ENCODE results near the gene NR1H4.
A peak's percentile ranks its signal among the peaks of the same experiment; 100 is the strongest.
"Not testable (repeated sequence)": the region's sequence is repeated elsewhere in the genome, so short reads cannot be mapped to it uniquely, and the experiment has no call there.

NR1H4 gene

GRCh38 chr12:100515968-100516367 is 42.3 kb downstream of the NR1H4 start:
- DNase-seq (ENCODE audit: low spot score): no peak

DNA sequence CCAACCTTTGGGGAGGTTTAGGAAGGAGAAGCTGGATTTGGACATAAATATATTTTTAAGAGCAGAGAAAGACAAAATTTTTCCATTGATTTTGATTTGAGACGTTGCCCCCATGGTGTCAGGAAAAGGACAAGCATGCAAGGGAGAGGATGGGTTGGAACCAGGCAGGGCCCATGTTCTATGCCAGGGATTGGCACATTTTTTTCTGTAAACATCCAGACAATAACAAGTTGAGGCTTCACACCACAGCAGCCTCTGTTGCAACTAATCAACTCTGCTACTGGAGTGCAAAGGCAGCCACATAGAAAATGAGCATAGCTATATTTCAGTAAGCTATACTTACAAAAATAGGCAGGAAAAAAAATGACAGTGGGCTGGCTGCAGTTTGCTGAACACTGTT is 44.7 kb downstream of the NR1H4 start:
- DNase-seq (ENCODE audit: low spot score): no peak

DNA sequence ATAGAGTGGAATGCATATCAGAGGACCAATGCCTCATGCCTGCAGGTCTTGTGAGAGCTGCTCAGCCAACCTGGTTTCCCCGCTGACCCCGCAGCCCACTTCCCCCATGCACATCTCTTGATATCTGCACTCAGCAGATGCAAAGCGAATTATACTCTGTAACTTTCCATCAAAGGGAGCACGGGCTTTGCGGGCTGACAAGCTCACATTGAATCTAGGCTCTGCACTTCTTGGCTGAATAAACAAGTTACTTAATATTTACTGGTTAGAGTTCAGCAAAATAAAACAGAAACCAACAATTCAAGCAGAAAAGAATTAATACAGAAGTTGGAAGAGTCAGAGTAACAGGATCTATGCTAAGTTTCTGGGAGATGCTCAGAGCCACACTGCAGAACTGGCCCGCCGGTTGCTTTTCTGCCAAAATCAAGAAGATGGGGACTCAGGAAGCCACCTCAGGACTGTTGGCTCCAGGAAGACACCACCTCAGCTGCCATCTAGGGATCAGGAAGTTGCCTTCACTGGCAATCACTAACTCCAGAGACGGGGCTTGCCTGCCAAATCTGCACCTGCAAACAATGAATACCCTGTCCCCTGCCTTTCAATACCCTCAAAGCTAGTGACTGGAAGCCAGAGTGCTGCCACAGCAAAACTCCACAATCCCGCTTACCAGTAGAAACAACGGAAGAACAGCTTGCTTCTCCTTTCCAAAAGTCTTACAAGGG is 46.5 kb downstream of the NR1H4 start:
- DNase-seq (ENCODE audit: low spot score): no peak

- no peak for DNase-seq (ENCODE audit: low spot score)
Observed at GRCh38 chr12:100521958-100522357, 48.3 kb downstream of the NR1H4 start.

GRCh38 chr12:100528034-100528433 is 54.4 kb downstream of the NR1H4 start:
- no peak for DNase-seq (ENCODE audit: low spot score)

DNA sequence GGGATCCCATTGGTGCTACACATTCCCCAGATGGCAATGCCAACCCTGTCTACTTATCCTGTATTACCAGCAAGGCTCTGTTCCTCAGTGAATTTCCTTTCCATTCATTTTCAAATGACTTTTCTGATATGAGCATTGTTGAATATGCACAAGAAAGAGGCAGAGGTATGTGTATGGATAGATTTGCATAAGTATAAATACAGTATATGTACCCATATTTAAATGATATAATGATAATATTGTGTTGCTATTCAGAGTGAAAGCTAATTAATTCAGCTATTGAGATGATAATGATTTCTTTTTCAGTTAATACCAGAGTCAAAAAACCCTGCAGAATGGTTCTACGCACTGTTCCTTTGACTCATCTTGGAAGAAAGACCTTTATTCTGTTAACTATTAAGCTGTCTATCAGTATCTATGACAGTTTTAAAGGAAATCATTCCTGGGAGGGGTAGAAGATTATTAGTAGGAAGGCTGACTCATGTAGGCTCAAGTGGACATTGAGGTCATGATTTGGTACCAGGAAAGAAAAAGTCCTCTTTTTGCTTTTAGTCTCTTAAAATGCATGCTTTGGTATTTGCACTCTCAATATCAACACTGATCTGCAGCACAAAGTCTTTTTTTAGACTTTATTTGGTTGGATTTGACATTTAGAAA is 54.9 kb downstream of the NR1H4 start:
- no peak for DNase-seq (ENCODE audit: low spot score)

GRCh38 chr12:100529756-100530350 is 56.2 kb downstream of the NR1H4 start:
- DNase-seq (ENCODE audit: low spot score): no peak

DNA sequence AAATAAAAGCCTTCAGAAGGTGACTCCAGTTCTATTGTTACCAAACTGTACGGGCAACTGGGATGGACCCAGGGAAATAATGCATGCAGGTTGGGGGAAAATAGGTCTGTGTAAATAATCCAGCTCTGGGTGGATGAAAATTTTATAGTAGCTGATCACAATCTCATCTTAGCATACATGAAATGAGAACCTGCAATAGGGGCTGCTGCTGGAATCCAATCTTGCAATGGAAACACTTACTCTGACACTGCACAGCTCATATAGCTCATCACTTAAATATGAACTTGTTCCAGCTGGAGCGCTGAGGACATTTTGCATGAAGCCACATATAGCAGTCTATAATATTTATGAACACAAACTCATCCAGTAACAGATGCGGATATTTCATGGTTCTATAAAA is 59.7 kb downstream of the NR1H4 start:
- no peak for DNase-seq (ENCODE audit: low spot score)

DNA sequence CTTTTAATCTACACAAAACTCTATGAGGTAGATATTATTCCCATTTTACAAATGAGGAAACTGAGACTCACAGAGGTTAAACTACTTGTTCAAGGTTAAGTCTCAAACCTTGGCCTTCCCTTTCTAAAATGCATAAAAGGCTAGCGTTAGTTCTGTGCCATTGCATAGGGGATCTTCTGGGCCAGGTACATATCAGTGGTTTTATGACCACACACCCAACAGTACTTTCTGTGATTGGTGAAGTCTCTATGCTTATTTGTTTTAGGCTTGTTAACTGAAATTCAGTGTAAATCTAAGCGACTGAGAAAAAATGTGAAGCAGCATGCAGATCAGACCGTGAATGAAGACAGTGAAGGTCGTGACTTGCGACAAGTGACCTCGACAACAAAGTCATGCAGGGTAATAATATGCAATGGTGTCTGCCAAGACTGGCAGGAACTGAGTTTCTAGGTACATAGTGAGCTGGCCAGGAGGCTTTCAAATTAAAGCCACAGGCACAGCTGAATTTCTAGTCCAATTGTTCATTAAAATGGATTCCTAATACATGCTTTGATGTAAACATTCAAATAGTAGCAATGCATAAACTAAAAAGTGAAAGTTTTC is 61.1 kb downstream of the NR1H4 start:
- DNase-seq (ENCODE audit: low spot score): no peak

GRCh38 chr12:100539202-100539601 is 65.5 kb downstream of the NR1H4 start:
- peak; percentile 58 for DNase-seq (ENCODE audit: low spot score)

DNA sequence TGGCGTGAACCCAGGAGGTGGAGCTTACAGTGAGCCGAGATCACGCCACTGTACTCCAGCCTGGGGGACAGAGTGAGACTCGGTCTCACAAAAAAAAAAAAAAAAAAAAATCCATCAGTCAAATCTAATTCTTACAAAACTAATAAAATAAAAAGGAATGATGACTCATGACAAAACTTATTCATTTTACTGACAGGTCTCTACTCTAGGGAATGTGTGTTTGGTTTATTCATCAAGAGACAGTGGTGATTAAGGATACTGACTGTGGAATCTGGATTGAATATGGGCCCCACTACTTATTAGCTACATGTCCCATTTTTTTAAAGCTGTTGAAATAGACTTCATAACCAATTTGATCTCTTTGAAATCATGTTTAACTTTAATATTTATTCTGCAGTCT is 70.5 kb downstream of the NR1H4 start:
- DNase-seq (ENCODE audit: low spot score): no peak

GRCh38 chr12:100545092-100545491 is 71.4 kb downstream of the NR1H4 start:
- DNase-seq (ENCODE audit: low spot score): no peak

DNA sequence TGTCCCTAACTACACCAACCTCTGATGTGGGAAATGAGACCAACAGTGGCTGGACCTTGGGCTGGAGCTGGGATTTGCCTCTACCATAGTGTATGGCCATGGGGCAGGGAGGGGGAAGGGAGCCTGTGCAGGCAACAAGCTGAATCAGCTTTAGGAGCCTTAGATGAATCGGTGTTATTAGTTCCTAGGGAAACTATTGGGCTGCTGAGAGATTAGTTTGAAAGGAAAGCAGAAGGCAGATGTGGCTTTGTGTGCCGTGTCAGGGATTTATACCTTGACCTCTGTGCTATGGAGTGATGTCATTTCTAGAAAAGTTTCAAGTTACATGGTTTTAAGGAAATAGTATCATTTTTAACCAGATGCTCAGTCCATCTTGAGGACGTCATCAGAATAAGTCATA is 80.3 kb downstream of the NR1H4 start:
- no peak for DNase-seq (ENCODE audit: low spot score)

GRCh38 chr12:100554608-100555077 is 81.0 kb downstream of the NR1H4 start:
- DNase-seq (ENCODE audit: low spot score): peak; percentile 70

DNA sequence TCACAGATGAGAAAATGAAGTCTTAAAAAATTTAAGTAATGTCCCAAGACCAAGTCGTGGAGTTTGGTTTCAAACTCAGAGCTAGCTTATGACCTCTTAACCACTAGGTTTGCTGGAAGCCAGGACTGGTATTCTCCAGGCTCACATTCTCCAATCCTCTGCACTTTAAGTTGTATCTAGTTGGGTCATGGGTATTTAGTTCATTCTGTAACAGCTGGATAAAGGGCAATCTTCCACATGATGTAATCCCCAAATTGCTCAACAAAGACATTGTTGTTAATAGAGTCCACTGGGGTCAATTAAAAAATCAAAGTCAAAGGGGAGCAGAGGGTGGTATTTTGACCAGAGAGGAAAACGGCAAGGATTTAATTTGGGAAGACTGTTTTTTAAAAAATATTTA is 82.1 kb downstream of the NR1H4 start:
- no peak for DNase-seq (ENCODE audit: low spot score)

DNA sequence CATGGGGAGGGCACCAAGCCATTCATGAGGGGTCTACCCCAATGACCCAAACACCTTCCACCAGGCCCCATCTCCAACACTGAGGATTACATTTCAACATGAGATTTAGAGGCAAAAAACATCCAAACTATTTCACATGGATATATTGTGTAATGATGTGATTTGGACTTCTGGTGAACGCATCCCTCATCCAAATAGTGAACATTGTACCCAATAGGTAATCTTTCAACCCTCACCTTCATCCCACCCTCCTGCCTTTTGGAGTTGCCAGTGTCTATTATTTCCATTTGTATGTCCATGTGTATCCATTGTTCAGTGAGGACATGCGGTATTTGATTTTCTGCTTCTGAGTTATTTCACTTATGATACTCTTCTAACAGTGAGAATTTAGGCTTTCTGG is 83.7 kb downstream of the NR1H4 start:
- no peak for DNase-seq (ENCODE audit: low spot score)

DNA sequence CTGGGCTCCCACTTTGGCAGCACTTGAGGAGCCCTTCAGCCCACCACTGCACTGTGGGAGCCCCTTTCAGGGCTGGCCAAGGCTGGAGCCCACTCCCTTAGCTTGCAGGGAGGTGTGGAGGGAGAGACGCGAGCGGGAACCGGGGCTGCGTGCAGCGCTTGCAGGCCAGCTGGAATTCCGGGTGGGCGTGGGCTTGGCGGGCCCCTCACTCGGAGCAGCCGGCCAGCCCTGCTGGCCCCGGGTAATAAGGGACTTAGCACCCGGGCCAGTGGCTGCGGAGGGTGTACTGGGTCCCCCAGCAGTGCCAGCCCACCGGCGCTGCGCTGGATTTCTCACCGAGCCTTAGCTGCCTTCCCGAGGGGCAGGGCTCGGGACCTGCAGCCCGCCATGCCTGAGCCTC is 85.6 kb downstream of the NR1H4 start:
- not testable (repeated sequence) for DNase-seq (ENCODE audit: low spot score)

DNA sequence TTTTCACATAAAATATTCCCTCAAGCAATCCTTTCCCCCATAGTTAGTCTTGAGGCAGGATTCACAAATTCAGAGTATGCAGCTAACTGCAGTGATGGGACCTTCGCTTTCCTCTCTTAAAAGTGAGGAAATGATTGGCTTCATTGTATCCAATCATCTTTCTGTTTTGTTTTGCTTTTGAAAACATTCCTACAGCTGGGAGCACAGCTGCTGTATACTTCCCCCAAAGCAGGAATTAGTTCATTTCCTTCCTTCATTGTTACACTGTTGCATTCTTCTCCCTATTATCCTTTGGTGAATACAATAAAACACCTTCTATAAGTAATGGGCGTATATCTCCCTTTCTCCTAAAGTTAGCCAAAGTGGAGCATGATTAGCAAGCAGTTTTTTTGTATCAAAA is 90.4 kb downstream of the NR1H4 start:
- DNase-seq (ENCODE audit: low spot score): no peak

- no peak for DNase-seq (ENCODE audit: low spot score)
Observed at GRCh38 chr12:100564905-100565467, 91.3 kb downstream of the NR1H4 start.

DNA sequence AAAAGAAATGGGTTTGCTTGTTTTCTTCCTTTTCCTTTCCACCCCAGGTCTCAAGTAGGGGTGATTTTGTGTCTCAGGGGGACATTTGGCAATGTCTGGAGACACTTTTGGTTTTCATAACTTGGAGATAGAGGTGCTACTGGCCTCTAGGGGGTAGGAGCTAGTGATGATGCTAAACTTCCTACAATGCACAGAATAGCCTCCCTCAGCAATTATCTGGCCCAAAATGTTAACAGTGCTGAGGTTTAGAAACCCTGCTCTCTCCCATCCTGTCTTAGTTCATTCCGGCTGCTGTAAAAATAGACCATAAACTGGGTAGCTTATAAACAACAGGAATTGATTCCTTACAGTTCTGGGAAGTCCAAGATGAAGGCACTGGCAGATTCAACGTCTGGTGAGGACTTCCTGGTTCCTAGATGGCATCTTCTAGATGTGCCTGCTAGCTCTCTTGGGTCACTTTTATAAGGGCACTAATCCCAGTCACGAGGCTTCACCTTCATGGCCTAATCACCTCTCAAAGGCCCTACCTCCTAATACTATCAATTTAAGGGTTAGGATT is 92.4 kb downstream of the NR1H4 start:
- DNase-seq (ENCODE audit: low spot score): no peak

DNA sequence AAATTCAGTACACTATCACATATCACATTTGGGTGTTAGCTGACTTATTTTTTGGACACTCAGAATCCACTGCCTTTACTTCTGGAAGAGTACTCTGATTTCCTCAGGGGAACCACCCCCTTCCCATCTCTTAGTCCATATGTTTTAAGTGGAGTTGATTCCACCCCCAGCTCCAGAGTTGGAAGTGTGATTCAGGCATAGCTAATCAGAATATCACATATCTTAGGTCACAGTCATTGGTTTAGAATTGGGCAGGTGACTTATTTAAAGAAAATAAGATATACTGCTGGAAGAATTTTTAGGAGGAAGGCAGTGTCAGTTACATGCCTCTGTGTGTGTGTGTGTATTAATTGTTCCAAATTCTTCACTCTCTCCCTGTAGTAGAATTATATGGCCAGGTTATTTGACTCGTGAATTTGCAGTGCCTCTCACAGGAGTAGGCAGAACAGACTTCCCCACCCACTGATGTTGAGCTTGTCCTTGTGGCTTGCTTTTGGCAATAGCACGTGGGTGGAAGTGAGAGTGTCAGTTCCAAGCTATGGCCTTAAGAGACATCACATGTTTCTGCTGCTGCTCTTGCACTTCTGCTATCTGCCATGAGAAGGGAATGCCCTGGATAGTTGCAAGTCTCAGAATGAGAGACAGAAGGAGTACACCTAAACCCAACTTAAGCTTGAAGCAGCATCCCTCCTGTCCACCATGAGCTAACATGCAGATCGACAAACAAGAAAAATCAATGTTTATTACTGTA is 93.4 kb downstream of the NR1H4 start:
- no peak for DNase-seq (ENCODE audit: low spot score)

GRCh38 chr12:100567945-100568344 is 94.3 kb downstream of the NR1H4 start:
- DNase-seq (ENCODE audit: low spot score): no peak

All from LoVo (cell line).